Measurements from ENCODE around the gene LTN1.

The LTN1 gene

GRCh38 chr21:28882345-28882744, 110.3 kb downstream of the LTN1 start:
- no peak for DNase-seq
